Hepatocyte (in vitro differentiated cells): Measurements from ENCODE around the gene TRPM6. TPM values are rescaled to one million over a fixed set of nuclear protein-coding genes. Genes with fewer than 3 reads are reported as not detected.

Experiments used
- DNase-seq: peaks from one replicate; pipeline ENCODE4 v3.0.0-alpha.2; 2016; ENCODE audit warnings: low spot score
- H2AFZ ChIP-seq: fragments of 200-600 bp; sonication (generic); 2 replicates; pipeline ENCODE4 v1.6.0; 2016; ENCODE audit warnings: antibody characterized with exemption, mild to moderate bottlenecking
- H3K27ac ChIP-seq: fragments of 200-600 bp; sonication (generic); 2 replicates; pipeline ENCODE4 v1.5.1; 2016; ENCODE audit warnings: mild to moderate bottlenecking
- H3K27me3 ChIP-seq: fragments of 200-600 bp; sonication (generic); 2 replicates; pipeline ENCODE4 v1.6.1; 2016
- H3K36me3 ChIP-seq: fragments of 200-600 bp; sonication (generic); replicated peaks from 2 replicates; pipeline ENCODE4 v1.5.1; 2016; ENCODE audit warnings: low read depth; ENCODE audit not compliant: insufficient read depth
- H3K4me1 ChIP-seq: fragments of 200-600 bp; sonication (generic); 2 replicates; pipeline ENCODE4 v1.5.1; 2016; ENCODE audit warnings: mild to moderate bottlenecking, moderate library complexity; ENCODE audit not compliant: insufficient read depth
- H3K4me2 ChIP-seq: fragments of 200-600 bp; sonication (generic); 2 replicates; pipeline ENCODE4 v1.6.0; 2016
- H3K4me3 ChIP-seq: fragments of 200-600 bp; sonication (generic); 2 replicates; pipeline ENCODE4 v1.5.1; 2016; ENCODE audit warnings: mild to moderate bottlenecking
- H3K79me2 ChIP-seq: fragments of 200-600 bp; sonication (generic); 2 replicates; pipeline ENCODE4 v1.6.0; 2017; ENCODE audit warnings: mild to moderate bottlenecking
- H3K9me2 ChIP-seq: fragments of 200-600 bp; sonication (generic); replicated peaks from 2 replicates; pipeline ENCODE4 v1.6.0; 2017; ENCODE audit warnings: mild to moderate bottlenecking; ENCODE audit not compliant: insufficient read depth
- H3K9me3 ChIP-seq: fragments of 200-600 bp; sonication (generic); 2 replicates; pipeline ENCODE4 v1.5.1; 2016; ENCODE audit warnings: low read depth, mild to moderate bottlenecking
- H4K20me1 ChIP-seq: fragments of 200-600 bp; sonication (generic); 2 replicates; pipeline ENCODE4 v1.6.0; 2016; ENCODE audit warnings: mild to moderate bottlenecking; ENCODE audit not compliant: insufficient read depth, poor library complexity, severe bottlenecking
- EZH2 ChIP-seq: fragments of 200-600 bp; sonication (generic); IDR thresholded peaks from 2 replicates; pipeline ENCODE4 v1.6.1; 2016; ENCODE audit warnings: antibody characterized with exemption, mild to moderate bottlenecking, borderline replicate concordance
- EZH2phosphoT487 ChIP-seq: fragments of 200-600 bp; sonication (generic); IDR thresholded peaks from one replicate; pipeline ENCODE4 v1.6.1; 2018; ENCODE audit warnings: antibody characterized with exemption, mild to moderate bottlenecking, low read depth, moderate library complexity; ENCODE audit not compliant: unreplicated experiment, severe bottlenecking
- WGBS: methylation state at CpG from one replicate; pipeline ENCODE4 v1.1.6; 2016; ENCODE audit warnings: low lambda C conversion rate; ENCODE audit errors: missing lambda C conversion rate; 5-methylcytosine and 5-hydroxymethylcytosine counted together
- polyA plus RNA-seq: library from polyadenylated mRNA; unstranded; fragments of >200 nt; fragmentation: Nextera tagmentation; extraction: Ambion mirVana; gene quantifications from 2 replicates; pipeline ENCODE4 v1.2.1, GENCODE V29; 2016
- total RNA-seq: library from RNA; depleted of rRNA; stranded (reverse); fragments of >200 nt; gene quantifications from 2 replicates; pipeline ENCODE4 v1.2.3, GENCODE V29; 2014
- TF ChIP-seq, protein P1 (sequence below): fragments of 200-600 bp; sonication (generic); IDR thresholded peaks from 2 replicates; pipeline ENCODE4 v1.5.1; 2016; ENCODE audit warnings: antibody characterized with exemption, mild to moderate bottlenecking; ENCODE audit not compliant: poor library complexity

The TRPM6 gene, protein sequence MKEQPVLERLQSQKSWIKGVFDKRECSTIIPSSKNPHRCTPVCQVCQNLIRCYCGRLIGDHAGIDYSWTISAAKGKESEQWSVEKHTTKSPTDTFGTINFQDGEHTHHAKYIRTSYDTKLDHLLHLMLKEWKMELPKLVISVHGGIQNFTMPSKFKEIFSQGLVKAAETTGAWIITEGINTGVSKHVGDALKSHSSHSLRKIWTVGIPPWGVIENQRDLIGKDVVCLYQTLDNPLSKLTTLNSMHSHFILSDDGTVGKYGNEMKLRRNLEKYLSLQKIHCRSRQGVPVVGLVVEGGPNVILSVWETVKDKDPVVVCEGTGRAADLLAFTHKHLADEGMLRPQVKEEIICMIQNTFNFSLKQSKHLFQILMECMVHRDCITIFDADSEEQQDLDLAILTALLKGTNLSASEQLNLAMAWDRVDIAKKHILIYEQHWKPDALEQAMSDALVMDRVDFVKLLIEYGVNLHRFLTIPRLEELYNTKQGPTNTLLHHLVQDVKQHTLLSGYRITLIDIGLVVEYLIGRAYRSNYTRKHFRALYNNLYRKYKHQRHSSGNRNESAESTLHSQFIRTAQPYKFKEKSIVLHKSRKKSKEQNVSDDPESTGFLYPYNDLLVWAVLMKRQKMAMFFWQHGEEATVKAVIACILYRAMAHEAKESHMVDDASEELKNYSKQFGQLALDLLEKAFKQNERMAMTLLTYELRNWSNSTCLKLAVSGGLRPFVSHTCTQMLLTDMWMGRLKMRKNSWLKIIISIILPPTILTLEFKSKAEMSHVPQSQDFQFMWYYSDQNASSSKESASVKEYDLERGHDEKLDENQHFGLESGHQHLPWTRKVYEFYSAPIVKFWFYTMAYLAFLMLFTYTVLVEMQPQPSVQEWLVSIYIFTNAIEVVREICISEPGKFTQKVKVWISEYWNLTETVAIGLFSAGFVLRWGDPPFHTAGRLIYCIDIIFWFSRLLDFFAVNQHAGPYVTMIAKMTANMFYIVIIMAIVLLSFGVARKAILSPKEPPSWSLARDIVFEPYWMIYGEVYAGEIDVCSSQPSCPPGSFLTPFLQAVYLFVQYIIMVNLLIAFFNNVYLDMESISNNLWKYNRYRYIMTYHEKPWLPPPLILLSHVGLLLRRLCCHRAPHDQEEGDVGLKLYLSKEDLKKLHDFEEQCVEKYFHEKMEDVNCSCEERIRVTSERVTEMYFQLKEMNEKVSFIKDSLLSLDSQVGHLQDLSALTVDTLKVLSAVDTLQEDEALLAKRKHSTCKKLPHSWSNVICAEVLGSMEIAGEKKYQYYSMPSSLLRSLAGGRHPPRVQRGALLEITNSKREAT (N-terminal part only)
- 19.0 and 20.3 TPM in 2 replicates for total RNA-seq
- 3.7 and 3.8 TPM in 2 replicates for polyA plus RNA-seq

DNA sequence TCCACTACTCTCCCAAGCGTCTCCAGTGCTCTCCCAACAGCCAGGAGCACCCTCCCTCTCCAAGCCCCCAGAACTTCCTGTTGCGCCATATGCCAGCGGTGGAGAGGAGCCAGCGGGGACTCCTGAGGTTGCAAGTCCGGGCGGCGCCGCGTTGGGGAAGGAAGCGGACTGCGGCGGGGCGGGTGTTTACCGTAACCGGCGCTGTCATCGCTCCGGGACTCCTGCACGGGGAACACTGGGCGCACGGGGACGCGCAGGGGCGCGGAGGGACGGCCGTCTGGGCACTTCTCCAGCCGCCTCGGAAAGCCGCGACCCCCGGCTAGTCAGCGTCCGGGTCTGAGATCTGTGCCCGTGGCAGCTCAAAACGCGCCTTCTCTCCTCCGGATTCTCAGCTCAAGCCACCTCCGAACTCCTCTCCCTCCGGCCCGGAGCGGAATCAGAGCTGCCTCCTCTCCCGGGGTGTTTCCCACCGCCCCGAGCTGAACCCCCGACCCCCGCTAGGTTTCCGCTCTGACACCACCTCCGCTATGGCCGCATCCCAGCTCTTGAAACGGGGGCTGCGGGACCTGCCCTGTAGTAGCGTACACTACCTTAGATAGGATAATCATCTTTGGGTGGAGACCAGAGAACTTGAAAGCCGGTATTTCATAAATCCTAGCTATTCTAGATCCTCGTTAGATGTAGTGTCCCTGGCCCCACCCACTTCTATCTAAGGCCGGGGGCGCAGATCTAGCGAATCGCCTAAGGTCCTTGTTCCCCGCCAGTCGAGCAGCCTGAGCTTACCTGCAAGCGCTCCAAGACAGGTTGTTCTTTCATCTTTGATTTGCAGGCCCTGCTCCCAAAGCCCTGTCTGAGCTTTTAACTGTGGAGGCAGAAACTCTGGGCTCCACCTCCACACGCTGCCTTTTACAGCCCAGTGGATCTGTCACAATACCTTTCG is at the start of gene TRPM6:
Gene TRPM6, minus strand, starts transcription at position 881 of the 940 bp plus-strand sequence. Its CDS starts 65 bp downstream, at position 816.
- Histone ChIP-seq H3K27ac (peak within 1 kb of the TSS; percentile 74), H3K79me2 (peaks cover 30% of the 10 kb centered on the region), H3K9me3 (no peaks in the 10 kb centered on the region), H3K4me2 (peak within 1 kb of the TSS; percentile 86), H2AFZ (peak within 1 kb of the TSS; percentile 90), H3K9me2 (no peaks in the 10 kb centered on the region), H3K4me3 (peak within 1 kb of the TSS; percentile 85), H3K36me3 (no peaks in the 10 kb centered on the region), H4K20me1 (no peaks in the 10 kb centered on the region), H3K4me1 (no peaks in the 10 kb centered on the region), H3K27me3 (no peaks in the 10 kb centered on the region)
- 2% methylated on average over 51 of the region's 64 CpGs for WGBS
- TF ChIP-seq EZH2phosphoT487 (no peak), EZH2 (no peak)
- TF ChIP-seq, protein P1, sequence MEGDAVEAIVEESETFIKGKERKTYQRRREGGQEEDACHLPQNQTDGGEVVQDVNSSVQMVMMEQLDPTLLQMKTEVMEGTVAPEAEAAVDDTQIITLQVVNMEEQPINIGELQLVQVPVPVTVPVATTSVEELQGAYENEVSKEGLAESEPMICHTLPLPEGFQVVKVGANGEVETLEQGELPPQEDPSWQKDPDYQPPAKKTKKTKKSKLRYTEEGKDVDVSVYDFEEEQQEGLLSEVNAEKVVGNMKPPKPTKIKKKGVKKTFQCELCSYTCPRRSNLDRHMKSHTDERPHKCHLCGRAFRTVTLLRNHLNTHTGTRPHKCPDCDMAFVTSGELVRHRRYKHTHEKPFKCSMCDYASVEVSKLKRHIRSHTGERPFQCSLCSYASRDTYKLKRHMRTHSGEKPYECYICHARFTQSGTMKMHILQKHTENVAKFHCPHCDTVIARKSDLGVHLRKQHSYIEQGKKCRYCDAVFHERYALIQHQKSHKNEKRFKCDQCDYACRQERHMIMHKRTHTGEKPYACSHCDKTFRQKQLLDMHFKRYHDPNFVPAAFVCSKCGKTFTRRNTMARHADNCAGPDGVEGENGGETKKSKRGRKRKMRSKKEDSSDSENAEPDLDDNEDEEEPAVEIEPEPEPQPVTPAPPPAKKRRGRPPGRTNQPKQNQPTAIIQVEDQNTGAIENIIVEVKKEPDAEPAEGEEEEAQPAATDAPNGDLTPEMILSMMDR = no peak
- peak; percentile 86 for DNase-seq

DNA sequence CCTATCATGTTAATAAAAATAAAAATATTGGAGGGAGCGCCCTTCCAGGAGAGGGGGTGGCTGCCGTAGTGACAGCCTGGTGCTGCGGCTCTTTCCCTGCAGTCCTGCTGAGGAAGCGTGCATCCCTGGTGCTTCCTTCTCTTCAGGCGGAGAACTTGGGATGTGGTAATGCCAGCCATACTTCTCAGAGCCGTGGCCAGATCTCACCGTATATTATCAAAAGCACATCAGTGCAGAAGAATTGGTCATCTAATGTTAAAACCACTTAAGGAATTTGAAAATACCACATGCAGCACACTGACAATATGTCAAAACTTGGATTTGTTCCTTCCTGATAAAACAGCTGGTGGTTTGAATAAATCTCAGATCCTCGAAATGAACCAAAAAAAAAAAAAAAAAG is 47.3 kb upstream of the TRPM6 start:
- Histone ChIP-seq H3K27ac (no peak overlapping the region), H3K4me3 (no peak overlapping the region), H3K9me2 (no peaks in the 10 kb centered on the region), H3K27me3 (no peaks in the 10 kb centered on the region), H4K20me1 (no peaks in the 10 kb centered on the region), H3K36me3 (no peaks in the 10 kb centered on the region), H3K4me2 (no peak overlapping the region), H2AFZ (no peak overlapping the region), H3K9me3 (no peaks in the 10 kb centered on the region), H3K4me1 (no peaks in the 10 kb centered on the region), H3K79me2 (no peaks in the 10 kb centered on the region)
- 93% methylated on average over 8 of the region's 8 CpGs for WGBS
- DNase-seq = no peak
- no peak for TF ChIP-seq EZH2phosphoT487
- no peak for TF ChIP-seq EZH2
- TF ChIP-seq, protein P1 = no peak

DNA sequence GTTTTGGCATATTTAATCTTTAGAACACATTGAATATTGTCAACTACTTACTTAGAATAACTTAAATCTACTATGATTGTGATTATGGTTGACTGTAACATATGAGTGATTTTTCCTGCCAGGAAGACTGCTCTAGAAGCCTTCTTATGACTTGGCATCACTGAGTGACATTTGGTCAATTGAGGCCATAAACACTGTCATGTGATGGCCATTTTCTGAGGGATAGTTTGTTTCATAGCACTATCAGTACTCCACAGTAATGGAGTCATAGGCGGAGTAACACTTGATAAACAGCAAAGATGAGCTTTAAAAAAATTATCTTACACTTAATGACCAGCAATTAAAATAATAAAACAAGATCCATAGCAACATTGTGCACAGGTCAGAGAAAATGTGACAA is 34.0 kb upstream of the TRPM6 start:
- peak; percentile 14 for DNase-seq
- no peak overlapping the region for H2AFZ ChIP-seq
- H3K4me3 ChIP-seq = no peak overlapping the region
- H3K9me2 ChIP-seq = no peaks in the 10 kb centered on the region
- H3K79me2 ChIP-seq = no peaks in the 10 kb centered on the region
- H3K4me2 ChIP-seq = no peak overlapping the region
- peak overlapping the region; percentile 28 for H3K27ac ChIP-seq
- H4K20me1 ChIP-seq = no peaks in the 10 kb centered on the region
- WGBS = 88% methylated on average over 1 of the region's 1 CpG
- TF ChIP-seq EZH2phosphoT487 (no peak), EZH2 (no peak)
- TF ChIP-seq, protein P1 = no peak
- H3K9me3 ChIP-seq = no peaks in the 10 kb centered on the region
- H3K27me3 ChIP-seq = no peaks in the 10 kb centered on the region
- no peaks in the 10 kb centered on the region for H3K4me1 ChIP-seq
- H3K36me3 ChIP-seq = no peaks in the 10 kb centered on the region
